ENCODE measurements around the gene CPSF4.

The CPSF4 gene

GRCh38 chr7:99465421-99465768, 26.7 kb downstream of the CPSF4 start:
- no peak for TF ChIP-seq SIN3A (IDR thresholded peaks at IDR 0.05; ENCODE audit: borderline replicate concordance, insufficient read depth, low read length)
- TF ChIP-seq POLR2AphosphoS5 (IDR thresholded peaks at IDR 0.05; ENCODE audit: low read depth, low read length): no peak
- TF ChIP-seq, protein P1, sequence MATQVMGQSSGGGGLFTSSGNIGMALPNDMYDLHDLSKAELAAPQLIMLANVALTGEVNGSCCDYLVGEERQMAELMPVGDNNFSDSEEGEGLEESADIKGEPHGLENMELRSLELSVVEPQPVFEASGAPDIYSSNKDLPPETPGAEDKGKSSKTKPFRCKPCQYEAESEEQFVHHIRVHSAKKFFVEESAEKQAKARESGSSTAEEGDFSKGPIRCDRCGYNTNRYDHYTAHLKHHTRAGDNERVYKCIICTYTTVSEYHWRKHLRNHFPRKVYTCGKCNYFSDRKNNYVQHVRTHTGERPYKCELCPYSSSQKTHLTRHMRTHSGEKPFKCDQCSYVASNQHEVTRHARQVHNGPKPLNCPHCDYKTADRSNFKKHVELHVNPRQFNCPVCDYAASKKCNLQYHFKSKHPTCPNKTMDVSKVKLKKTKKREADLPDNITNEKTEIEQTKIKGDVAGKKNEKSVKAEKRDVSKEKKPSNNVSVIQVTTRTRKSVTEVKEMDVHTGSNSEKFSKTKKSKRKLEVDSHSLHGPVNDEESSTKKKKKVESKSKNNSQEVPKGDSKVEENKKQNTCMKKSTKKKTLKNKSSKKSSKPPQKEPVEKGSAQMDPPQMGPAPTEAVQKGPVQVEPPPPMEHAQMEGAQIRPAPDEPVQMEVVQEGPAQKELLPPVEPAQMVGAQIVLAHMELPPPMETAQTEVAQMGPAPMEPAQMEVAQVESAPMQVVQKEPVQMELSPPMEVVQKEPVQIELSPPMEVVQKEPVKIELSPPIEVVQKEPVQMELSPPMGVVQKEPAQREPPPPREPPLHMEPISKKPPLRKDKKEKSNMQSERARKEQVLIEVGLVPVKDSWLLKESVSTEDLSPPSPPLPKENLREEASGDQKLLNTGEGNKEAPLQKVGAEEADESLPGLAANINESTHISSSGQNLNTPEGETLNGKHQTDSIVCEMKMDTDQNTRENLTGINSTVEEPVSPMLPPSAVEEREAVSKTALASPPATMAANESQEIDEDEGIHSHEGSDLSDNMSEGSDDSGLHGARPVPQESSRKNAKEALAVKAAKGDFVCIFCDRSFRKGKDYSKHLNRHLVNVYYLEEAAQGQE (IDR thresholded peaks at IDR 0.05; ENCODE audit: insufficient read depth in 1 of 2, low read depth in 2 of 2, low read length in 2 of 2): no peak
- TF ChIP-seq FOXP2 (optimal IDR thresholded peaks at IDR 0.05; ENCODE audit: borderline replicate concordance, extremely low read depth, extremely low read length, insufficient read depth): no peak
- no peak for TF ChIP-seq TAF1 (IDR thresholded peaks at IDR 0.05; ENCODE audit: borderline replicate concordance, insufficient read depth, low read length)

- TF ChIP-seq, protein P1 (IDR thresholded peaks at IDR 0.05; ENCODE audit: insufficient read depth in 1 of 2, low read depth in 2 of 2, low read length in 2 of 2): no peak
- TF ChIP-seq SIN3A (IDR thresholded peaks at IDR 0.05; ENCODE audit: borderline replicate concordance, insufficient read depth, low read length) (no peak), TAF1 (IDR thresholded peaks at IDR 0.05; ENCODE audit: borderline replicate concordance, insufficient read depth, low read length) (no peak), FOXP2 (optimal IDR thresholded peaks at IDR 0.05; ENCODE audit: borderline replicate concordance, extremely low read depth, extremely low read length, insufficient read depth) (no peak), POLR2AphosphoS5 (IDR thresholded peaks at IDR 0.05; ENCODE audit: low read depth, low read length) (no peak)
These were observed 29.7 kb downstream of the CPSF4 start for GRCh38 chr7:99468336-99468918.

DNA sequence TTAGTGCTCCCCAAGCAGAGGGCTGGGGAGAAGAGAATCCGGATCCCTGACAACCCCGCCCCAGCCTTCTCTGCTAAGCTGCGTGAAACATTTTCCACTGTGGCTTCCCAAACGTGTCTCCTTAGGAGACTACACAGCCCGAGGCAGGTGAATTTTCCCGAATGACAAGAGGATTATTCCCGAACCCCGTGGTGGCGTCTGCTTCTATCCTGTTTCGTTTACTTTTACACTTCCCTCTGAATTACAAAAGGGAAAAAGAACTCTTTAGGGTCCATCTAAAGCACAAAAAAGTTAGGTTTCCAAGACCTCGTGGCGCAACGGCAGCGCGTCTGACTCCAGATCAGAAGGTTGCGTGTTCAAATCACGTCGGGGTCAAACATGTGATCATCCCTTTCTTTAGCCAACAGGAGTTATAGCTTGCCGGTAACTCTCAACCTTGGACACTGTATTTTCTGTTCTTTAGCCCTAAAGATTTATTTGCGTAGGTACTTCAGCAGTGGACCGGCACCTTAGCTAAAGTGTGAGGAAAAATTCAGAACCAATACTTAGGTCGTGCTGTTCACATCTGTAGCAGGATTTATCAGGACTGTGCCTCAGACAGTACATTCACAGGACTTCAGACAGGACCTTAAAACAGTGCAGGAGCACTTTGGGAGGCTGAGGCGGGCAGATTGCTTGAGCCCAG, 30.8 kb downstream of the CPSF4 start:
- TF ChIP-seq SIN3A (IDR thresholded peaks at IDR 0.05; ENCODE audit: borderline replicate concordance, insufficient read depth, low read length) (no peak), POLR2AphosphoS5 (IDR thresholded peaks at IDR 0.05; ENCODE audit: low read depth, low read length) (no peak), TAF1 (IDR thresholded peaks at IDR 0.05; ENCODE audit: borderline replicate concordance, insufficient read depth, low read length) (no peak), FOXP2 (optimal IDR thresholded peaks at IDR 0.05; ENCODE audit: borderline replicate concordance, extremely low read depth, extremely low read length, insufficient read depth) (no peak)
- TF ChIP-seq, protein P1 (IDR thresholded peaks at IDR 0.05; ENCODE audit: insufficient read depth in 1 of 2, low read depth in 2 of 2, low read length in 2 of 2): no peak

- peak; percentile 69 for TF ChIP-seq FOXP2 (optimal IDR thresholded peaks at IDR 0.05; ENCODE audit: borderline replicate concordance, extremely low read depth, extremely low read length, insufficient read depth)
- peak; percentile 45; the same call in 1 of the 2 replicates for TF ChIP-seq POLR2AphosphoS5 (IDR thresholded peaks at IDR 0.05; ENCODE audit: low read depth, low read length)
- TF ChIP-seq SIN3A (IDR thresholded peaks at IDR 0.05; ENCODE audit: borderline replicate concordance, insufficient read depth, low read length): peak; percentile 69; the same call in 1 of the 2 replicates
- TF ChIP-seq TAF1 (IDR thresholded peaks at IDR 0.05; ENCODE audit: borderline replicate concordance, insufficient read depth, low read length): peak; percentile 80; the same call in 1 of the 2 replicates
- TF ChIP-seq, protein P1 (IDR thresholded peaks at IDR 0.05; ENCODE audit: insufficient read depth in 1 of 2, low read depth in 2 of 2, low read length in 2 of 2): no peak
These were observed 34.0 kb downstream of the CPSF4 start, which contains the start of gene ZNF789 for GRCh38 chr7:99472561-99473314. Gene ZNF789 (plus strand): TSS chr7:99472890. CDS start chr7:99476457, 3,567 bp downstream.
